K562 (cell line): ENCODE data around the gene ADGRF5. TPM values are rescaled to one million over a fixed set of nuclear protein-coding genes. Genes with fewer than 3 reads are reported as not detected.

Source experiments
- ATAC-seq: fragments of 200-7000 bp; cut with Tn5 transposase; 3 replicates; pipeline ENCODE4 v1.9.1; 2020; ENCODE audit warnings: moderate library complexity
- BruUV-seq: library from RNA; stranded (reverse); fragments of 400-500 nt; replicated peaks from 2 replicates; lab custom pipeline; 2021; lab: Mats Ljungman, UMichigan
- CTCF ChIA-PET: fragments of 300-600 bp; formaldehyde crosslinking; extraction: SDS; loops from one replicate; lab custom pipeline; 2021; ENCODE audit warnings: low intra/inter-chr PET ratio; lab: Yijun Ruan, JAX
- POLR2A ChIA-PET: fragments of 300-600, 350-650 bp; sonication (Branson Sonifier 250); formaldehyde crosslinking; extraction: SDS; loops from one replicate; lab custom pipeline; 2021; ENCODE audit warnings: antibody characterized with exemption, inconsistent platforms; lab: Yijun Ruan, JAX
- DNase-seq, 4 experiments: peaks; one replicate each; pipeline versions ENCODE4 v3.0.0 to v3.0.0-alpha.2; 2011 to 2018; ENCODE audit warnings: low spot score in 3 of 4, mixed read lengths in 3 of 4; ENCODE audit errors: extremely low read depth in 1 of 4
- FAIRE-seq: peaks from 2 replicates; lab custom pipeline; 2011; peaks lifted over from hg19 to GRCh38; lab: Jason Lieb, UNC
- H2AFZ ChIP-seq: 2 replicates; pipeline ENCODE4 v1.6.0; 2011; ENCODE audit warnings: low read depth, low read length, control low read depth, inconsistent platforms
- H3K27ac ChIP-seq: fragments of 200-600 bp; 3 replicates; pipeline ENCODE4 v1.8.0; 2011; ENCODE audit warnings: low read depth, mild to moderate bottlenecking, control low read depth, inconsistent platforms, low read length, moderate library complexity, mixed read lengths; ENCODE audit errors: extremely low read depth
- H3K27me3 ChIP-seq, 2 experiments: fragments of 300-600 bp in 1 of 2; 2 replicates in 1 of 2; 3 replicates in 1 of 2; pipeline versions ENCODE4 v1.6.0 to v1.8.0; 2011; ENCODE audit warnings: inconsistent platforms in 2 of 2, low read length in 2 of 2, mild to moderate bottlenecking in 1 of 2, mixed read lengths in 1 of 2, moderate library complexity in 1 of 2; ENCODE audit not compliant: control insufficient read depth in 2 of 2, insufficient read depth in 2 of 2
- H3K36me3 ChIP-seq: fragments of 300-600 bp; 3 replicates; pipeline ENCODE4 v1.8.0; 2011; ENCODE audit warnings: mild to moderate bottlenecking, low read length, inconsistent platforms; ENCODE audit not compliant: control insufficient read depth, insufficient read depth
- H3K4me1 ChIP-seq, 2 experiments: fragments of 200-600 bp in 1 of 2; replicated peaks in 1 of 2; 2 replicates in 1 of 2; 3 replicates in 1 of 2; pipeline versions ENCODE4 v1.5.1 to v1.8.0; 2011; ENCODE audit warnings: inconsistent platforms in 2 of 2, low read length in 2 of 2, mild to moderate bottlenecking in 1 of 2, mixed read lengths in 1 of 2, moderate library complexity in 1 of 2; ENCODE audit not compliant: control insufficient read depth in 2 of 2, insufficient read depth in 2 of 2
- H3K4me2 ChIP-seq: 2 replicates; pipeline ENCODE4 v1.6.1; 2011; ENCODE audit warnings: low read length, control low read depth, inconsistent platforms, mixed read lengths; ENCODE audit not compliant: insufficient read depth
- H3K4me3 ChIP-seq: fragments of 200-600 bp; sonication (generic), shearing (Covaris generic); 2 replicates; pipeline ENCODE4 v1.5.1; 2016; ENCODE audit warnings: control low read depth, inconsistent platforms
- H3K79me2 ChIP-seq: fragments of 200-600 bp; 3 replicates; pipeline ENCODE4 v1.8.0; 2011; ENCODE audit warnings: low read length, inconsistent platforms; ENCODE audit not compliant: control insufficient read depth, insufficient read depth
- H3K9ac ChIP-seq, 2 experiments: 2 replicates each; pipeline versions ENCODE4 v1.6.0 to v1.6.1; 2011; ENCODE audit warnings: low read depth in 2 of 2, low read length in 2 of 2, control low read depth in 1 of 2, inconsistent platforms in 1 of 2, mild to moderate bottlenecking in 1 of 2, mixed read lengths in 1 of 2; ENCODE audit not compliant: insufficient read depth in 1 of 2
- H3K9me1 ChIP-seq: one replicate; pipeline ENCODE4 v1.6.0; 2011; ENCODE audit warnings: inconsistent platforms, mild to moderate bottlenecking, low read length, moderate library complexity; ENCODE audit not compliant: control insufficient read depth, insufficient read depth
- H3K9me3 ChIP-seq: replicated peaks from 2 replicates; pipeline ENCODE4 v1.5.1; 2011; ENCODE audit warnings: low read depth, low read length, inconsistent platforms; ENCODE audit not compliant: control insufficient read depth, insufficient read depth
- H4K20me1 ChIP-seq: replicated peaks from 2 replicates; pipeline ENCODE4 v1.6.1; 2011; ENCODE audit warnings: low read length, inconsistent platforms, mixed read lengths; ENCODE audit not compliant: control insufficient read depth, insufficient read depth
- FOSL1 ChIP-seq: fragments of 200-800 bp; sonication (Bioruptor generic); conservative IDR thresholded peaks from 2 replicates; pipeline ENCODE4 v1.6.1; 2016; ENCODE audit warnings: missing genetic modification characterization, missing compliant biosample characterization
- FOXJ3 ChIP-seq: sonication (generic); formaldehyde crosslinking; IDR thresholded peaks from 2 replicates; pipeline ENCODE4 v1.4.0; 2020; ENCODE audit warnings: mild to moderate bottlenecking, missing genetic modification reagents
- HBP1 ChIP-seq: fragments of 450-650 bp; formaldehyde crosslinking; IDR thresholded peaks from 2 replicates; pipeline ENCODE4 v1.4.0; 2022; ENCODE audit warnings: missing genetic modification characterization
- HCFC1 ChIP-seq: IDR thresholded peaks from 2 replicates; pipeline ENCODE4 v1.6.1; 2012; ENCODE audit warnings: low read depth, low read length, improper control_type of control experiment
- HDAC6 ChIP-seq: IDR thresholded peaks from 2 replicates; pipeline ENCODE4 v1.6.1; 2012; ENCODE audit warnings: low read depth, mild to moderate bottlenecking, control low read depth, inconsistent platforms, low read length, moderate library complexity
- HLTF ChIP-seq: fragments of 450-650 bp; IDR thresholded peaks from 2 replicates; pipeline ENCODE4 v1.6.1; 2016
- HNRNPLL ChIP-seq: fragments of 200-400 bp; formaldehyde crosslinking; IDR thresholded peaks from 2 replicates; pipeline ENCODE4 v1.6.1; 2017; ENCODE audit warnings: low read length, low read depth, mild to moderate bottlenecking; ENCODE audit not compliant: poor library complexity, severe bottlenecking
- IRF2 ChIP-seq: sonication (generic); formaldehyde crosslinking; IDR thresholded peaks from 2 replicates; pipeline ENCODE4 v1.8.1; 2022; ENCODE audit warnings: mild to moderate bottlenecking, missing genetic modification reagents
- KLF1 ChIP-seq: fragments of 450-650 bp; IDR thresholded peaks from 2 replicates; pipeline ENCODE4 v1.6.1; 2016; ENCODE audit warnings: missing genetic modification characterization, missing compliant biosample characterization
- LEF1 ChIP-seq: fragments of 450-650 bp; IDR thresholded peaks from 2 replicates; pipeline ENCODE4 v1.6.1; 2016; ENCODE audit warnings: mild to moderate bottlenecking
- MEF2A ChIP-seq: IDR thresholded peaks from 2 replicates; pipeline ENCODE4 v1.6.1; 2011; ENCODE audit warnings: low read depth, mild to moderate bottlenecking, low read length, moderate library complexity; ENCODE audit not compliant: control insufficient read depth
- NCOR1 ChIP-seq: fragments of 450-650 bp; IDR thresholded peaks from 2 replicates; pipeline ENCODE4 v1.6.1; 2016; ENCODE audit warnings: mild to moderate bottlenecking, moderate library complexity
- NFXL1 ChIP-seq: fragments of 450-650 bp; formaldehyde crosslinking; IDR thresholded peaks from 2 replicates; pipeline ENCODE4 v1.4.0; 2021; ENCODE audit warnings: mild to moderate bottlenecking
- SMARCA5 ChIP-seq: fragments of 450-650 bp; IDR thresholded peaks from 2 replicates; pipeline ENCODE4 v1.6.1; 2016
- SMC3 ChIP-seq: conservative IDR thresholded peaks from 2 replicates; pipeline ENCODE4 v1.6.1; 2011; ENCODE audit warnings: low read depth, low read length, improper control_type of control experiment; ENCODE audit not compliant: insufficient read depth
- TRIM28 ChIP-seq: fragments of 450-650 bp; IDR thresholded peaks from 2 replicates; pipeline ENCODE4 v1.6.1; 2017
- ZNF140 ChIP-seq: fragments of 250-450 bp; sonication (Bioruptor Pico); IDR thresholded peaks from 2 replicates; pipeline ENCODE4 v1.8.0; 2021; ENCODE audit warnings: moderate library complexity, mild to moderate bottlenecking, inconsistent platforms
- ZNF197 ChIP-seq: fragments of 200-800 bp; sonication (Bioruptor generic); IDR thresholded peaks from 2 replicates; pipeline ENCODE4 v1.6.1; 2016; ENCODE audit warnings: low read depth, missing genetic modification characterization, missing compliant biosample characterization
- ZNF512 ChIP-seq: IDR thresholded peaks from 2 replicates; pipeline ENCODE4 v1.6.1; 2016; ENCODE audit warnings: missing genetic modification characterization, missing compliant biosample characterization
- ZSCAN29 ChIP-seq: fragments of 450-650 bp; IDR thresholded peaks from 2 replicates; pipeline ENCODE4 v1.6.1; 2017
- in situ Hi-C: fragments of 300-500 bp; cut with MboI; formaldehyde crosslinking; loops from 4 replicates; pipeline ENCODE4 v1.15.0; 2018; ENCODE audit warnings: inconsistent platforms, mixed read lengths
- intact Hi-C: fragments of 100-400 bp; cut with micrococcal nuclease; formaldehyde crosslinking; loops from 2 replicates; pipeline ENCODE4 v1.14.2; 2022
- polyA plus RNA-seq, 8 experiments: library from polyadenylated mRNA; depleted of rRNA in 4 of 8; stranded (reverse) in 5 of 8; unstranded in 3 of 8; fragments of >200 nt; fragmentation: Nextera tagmentation in 2 of 8; fragmentation: Illumina TruSeq in 1 of 8; extraction: Ambion mirVana in 2 of 8; extraction: Trizol in 1 of 8; gene quantifications; 2 replicates each; pipeline versions ENCODE4 v1.2.1 to v1.2.3, GENCODE V29; 2011 to 2014; ENCODE audit warnings: inconsistent platforms in 1 of 8, missing spikeins in 1 of 8
- total RNA-seq, 7 experiments: library from RNA; depleted of rRNA in 6 of 7; stranded (reverse); fragments of >200 nt in 6 of 7; fragmentation: Illumina TruSeq in 2 of 7; extraction: Trizol in 2 of 7; gene quantifications; 2 replicates each; pipeline versions ENCODE4 v1.2.1 to v1.2.3, GENCODE V29; 2011 to 2021; ENCODE audit warnings: low replicate concordance in 1 of 7

ADGRF5 gene
- total and polyA plus RNA-seq, 9 of the 15 experiments (the other 6 are each of a cell fraction or from before 2014, with no cell fraction given) = 0.07 TPM; not detected in 8

GRCh38 chr6:46915866-46916265 is 5.9 kb downstream of the ADGRF5 start (continued):
- no peak for TF ChIP-seq ZNF512 (tag)
- no peak for TF ChIP-seq KLF1 (tag)
- TF ChIP-seq HLTF = no peak
- no peak for TF ChIP-seq MEF2A
- no peak for TF ChIP-seq NCOR1
- no peak for TF ChIP-seq ZNF197 (CRISPR knock-in tag)
- TF ChIP-seq IRF2 = no peak
- no peak for TF ChIP-seq ZSCAN29
- no peak for TF ChIP-seq HDAC6
- TF ChIP-seq NFXL1 (CRISPR knock-in tag) = no peak
- TF ChIP-seq, all 486 proteins: peak for 0

- in situ Hi-C loops = no loop called here
- ATAC-seq = no peak
- no peak for DNase-seq
- H3K4me3 ChIP-seq = no peak overlapping the region
- H3K9me1 ChIP-seq = no peaks in the 10 kb centered on the region
- no peak overlapping the region for H3K4me2 ChIP-seq
- BruUV-seq = no TSS peak
- no peaks in the 10 kb centered on the region for H3K27me3 ChIP-seq
- H3K27ac ChIP-seq = no peak overlapping the region
- H2AFZ ChIP-seq = no peak overlapping the region
- POLR2A ChIA-PET = no interaction called here
- H3K79me2 ChIP-seq = no peaks in the 10 kb centered on the region
- no peaks in the 10 kb centered on the region for H4K20me1 ChIP-seq
- H3K9ac ChIP-seq = no peak overlapping the region
- no peaks in the 10 kb centered on the region for H3K9me3 ChIP-seq
- TF ChIP-seq SMC3 = no peak
- TF ChIP-seq HNRNPLL = no peak
- TF ChIP-seq ZNF140 (CRISPR knock-in tag) = no peak
- no peak for TF ChIP-seq FOXJ3
- no peak for TF ChIP-seq HCFC1
- TF ChIP-seq FOSL1 (tag) = no peak
- no peak for TF ChIP-seq LEF1
- no peak for TF ChIP-seq TRIM28
- no peak for TF ChIP-seq HBP1 (CRISPR knock-in tag)
- TF ChIP-seq SMARCA5 = no peak
- CTCF ChIA-PET = no interaction called here
- intact Hi-C loops = no loop called here
- H3K4me1 ChIP-seq = no peaks in the 10 kb centered on the region
- FAIRE-seq = no peak
- H3K36me3 ChIP-seq = no peaks in the 10 kb centered on the region
Observed at GRCh38 chr6:46915380-46915779, 6.4 kb downstream of the ADGRF5 start.
